Upper lobe of left lung (tissue), 4 donors: ENCODE data around the gene PTPN11.

Experiments used
- CTCF ChIP-seq, 6 experiments: fragments of 450-650 bp in 4 of 6; fragments of 200-600 bp in 2 of 6; sonication (generic) in 2 of 6; IDR thresholded peaks; one replicate each; pipeline ENCODE4 v1.5.1; 2016 to 2019; ENCODE audit warnings: antibody characterized with exemption in 6 of 6
- POLR2AphosphoS5 ChIP-seq, 2 donors: sonication (generic); formaldehyde crosslinking; IDR thresholded peaks; one replicate each; pipeline ENCODE4 v1.5.1; 2017; ENCODE audit warnings: antibody characterized with exemption in 2 of 2

DNA sequence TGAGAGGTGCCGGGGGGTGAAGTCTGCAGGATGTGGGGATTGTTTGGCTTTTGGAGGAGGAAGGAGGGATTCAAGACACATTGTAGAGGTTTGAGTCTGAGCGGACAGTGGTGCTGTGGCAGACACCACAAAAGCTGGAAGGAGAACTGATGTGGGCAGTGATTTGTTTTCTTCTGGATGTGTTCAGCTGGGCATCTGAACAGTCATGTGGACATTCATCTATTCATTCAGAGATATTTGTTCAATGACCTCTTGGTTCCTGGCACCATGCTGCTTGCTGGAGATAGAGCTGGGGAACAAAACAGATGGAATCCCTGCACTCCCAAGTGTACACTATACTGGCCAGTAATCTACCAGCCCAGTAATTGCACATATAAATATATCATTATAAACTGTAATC is 64.0 kb downstream of the PTPN11 start:
- TF ChIP-seq CTCF (IDR thresholded peaks at IDR 0.05) (no peak), POLR2AphosphoS5 (IDR thresholded peaks at IDR 0.05) (no peak)
